GM12891 (cell line): ENCODE measurements around the gene CEP152.

ENCODE experiments used
- PAX5 ChIP-seq: IDR thresholded peaks from 2 replicates; pipeline ENCODE4 v1.6.1; 2011; ENCODE audit warnings: low read length, moderate library complexity, mild to moderate bottlenecking; ENCODE audit not compliant: insufficient read depth, severe bottlenecking
- POLR2A ChIP-seq: IDR thresholded peaks from 2 replicates; pipeline ENCODE4 v1.6.1; 2011; ENCODE audit warnings: low read depth, low read length, control low read depth
- POLR2AphosphoS5 ChIP-seq: IDR thresholded peaks from 2 replicates; pipeline ENCODE4 v1.6.1; 2011; ENCODE audit warnings: low read depth, low read length, control low read depth
- POU2F2 ChIP-seq: IDR thresholded peaks from 2 replicates; pipeline ENCODE4 v1.6.1; 2011; ENCODE audit warnings: low read depth, mild to moderate bottlenecking, control low read depth, low read length, moderate library complexity
- SPI1 ChIP-seq: IDR thresholded peaks from 2 replicates; pipeline ENCODE4 v1.6.1; 2011; ENCODE audit warnings: low read depth, low read length, control low read depth
- TAF1 ChIP-seq: IDR thresholded peaks from 2 replicates; pipeline ENCODE4 v1.6.1; 2011; ENCODE audit warnings: low read depth, low read length, control low read depth

GRCh38 chr15:48730506-48730905 lies 80.4 kb downstream of the CEP152 start:
- TF ChIP-seq TAF1 = no peak
- TF ChIP-seq POLR2A = no peak
- TF ChIP-seq SPI1 = no peak
- no peak for TF ChIP-seq POLR2AphosphoS5
- no peak for TF ChIP-seq POU2F2
- TF ChIP-seq PAX5 = no peak
